ENCODE data around the gene SSTR5. TPM values are rescaled to one million over a fixed set of nuclear protein-coding genes. Genes with fewer than 3 reads are reported as not detected.

The SSTR5 gene
- polyA plus RNA-seq, 4 donors: 0.11 to 0.34 (median 0.23) TPM

- no peak for DNase-seq (ENCODE audit: low read depth in 4 of 4, low spot score in 3 of 4)
Measured at GRCh38 chr16:1038932-1039331, 33.6 kb upstream of the SSTR5 start.

- no peak for DNase-seq (ENCODE audit: low read depth in 4 of 4, low spot score in 3 of 4)
Measured at GRCh38 chr16:1039762-1040161, 32.8 kb upstream of the SSTR5 start.

GRCh38 chr16:1040346-1040745, 32.2 kb upstream of the SSTR5 start:
- no peak for DNase-seq (ENCODE audit: low read depth in 4 of 4, low spot score in 3 of 4)

GRCh38 chr16:1042049-1042744, 30.4 kb upstream of the SSTR5 start:
- no peak for DNase-seq (ENCODE audit: low read depth in 4 of 4, low spot score in 3 of 4)

- DNase-seq (ENCODE audit: low read depth in 4 of 4, low spot score in 3 of 4): no peak
Measured at GRCh38 chr16:1042866-1043265, 29.7 kb upstream of the SSTR5 start.

GRCh38 chr16:1043881-1044451, 28.6 kb upstream of the SSTR5 start:
- no peak for DNase-seq (ENCODE audit: low read depth in 4 of 4, low spot score in 3 of 4)

GRCh38 chr16:1044460-1045309, 27.9 kb upstream of the SSTR5 start:
- no peak for DNase-seq (ENCODE audit: low read depth in 4 of 4, low spot score in 3 of 4)

- no peak for DNase-seq (ENCODE audit: low read depth in 4 of 4, low spot score in 3 of 4)
Measured at GRCh38 chr16:1045310-1045992, 27.1 kb upstream of the SSTR5 start.

GRCh38 chr16:1045993-1046911, 26.3 kb upstream of the SSTR5 start:
- no peak for DNase-seq (ENCODE audit: low read depth in 4 of 4, low spot score in 3 of 4)

GRCh38 chr16:1047123-1047522, 25.4 kb upstream of the SSTR5 start:
- DNase-seq (ENCODE audit: low read depth in 4 of 4, low spot score in 3 of 4): no peak

GRCh38 chr16:1047801-1048200, 24.7 kb upstream of the SSTR5 start:
- no peak for DNase-seq (ENCODE audit: low read depth in 4 of 4, low spot score in 3 of 4)

- DNase-seq (ENCODE audit: low read depth in 4 of 4, low spot score in 3 of 4): peak in 1 of 4 donors; percentile 51
Measured at GRCh38 chr16:1048442-1049112, 24.0 kb upstream of the SSTR5 start.

GRCh38 chr16:1049113-1049975, 23.2 kb upstream of the SSTR5 start:
- no peak for DNase-seq (ENCODE audit: low read depth in 4 of 4, low spot score in 3 of 4)

GRCh38 chr16:1049976-1050247, 22.6 kb upstream of the SSTR5 start:
- DNase-seq (ENCODE audit: low read depth in 4 of 4, low spot score in 3 of 4): no peak

- no peak for DNase-seq (ENCODE audit: low read depth in 4 of 4, low spot score in 3 of 4)
Measured at GRCh38 chr16:1050516-1050915, 22.0 kb upstream of the SSTR5 start.

GRCh38 chr16:1050921-1051320, 21.6 kb upstream of the SSTR5 start:
- no peak for DNase-seq (ENCODE audit: low read depth in 4 of 4, low spot score in 3 of 4)

- DNase-seq (ENCODE audit: low read depth in 4 of 4, low spot score in 3 of 4): no peak
Measured at GRCh38 chr16:1051446-1051845, 21.1 kb upstream of the SSTR5 start.

- no peak for DNase-seq (ENCODE audit: low read depth in 4 of 4, low spot score in 3 of 4)
Measured at GRCh38 chr16:1052721-1053120, 19.8 kb upstream of the SSTR5 start.

GRCh38 chr16:1053121-1053521, 19.4 kb upstream of the SSTR5 start:
- DNase-seq (ENCODE audit: low read depth in 4 of 4, low spot score in 3 of 4): no peak
